NCI-H1436 treated with DMSO at 0.1 percent for 48 hours (cell line): ENCODE measurements around the gene COLEC12.

Source experiments
- DNase-seq: peaks from one replicate; lab custom pipeline; 2025; lab: John Stamatoyannopoulos, UW

COLEC12 gene

DNA sequence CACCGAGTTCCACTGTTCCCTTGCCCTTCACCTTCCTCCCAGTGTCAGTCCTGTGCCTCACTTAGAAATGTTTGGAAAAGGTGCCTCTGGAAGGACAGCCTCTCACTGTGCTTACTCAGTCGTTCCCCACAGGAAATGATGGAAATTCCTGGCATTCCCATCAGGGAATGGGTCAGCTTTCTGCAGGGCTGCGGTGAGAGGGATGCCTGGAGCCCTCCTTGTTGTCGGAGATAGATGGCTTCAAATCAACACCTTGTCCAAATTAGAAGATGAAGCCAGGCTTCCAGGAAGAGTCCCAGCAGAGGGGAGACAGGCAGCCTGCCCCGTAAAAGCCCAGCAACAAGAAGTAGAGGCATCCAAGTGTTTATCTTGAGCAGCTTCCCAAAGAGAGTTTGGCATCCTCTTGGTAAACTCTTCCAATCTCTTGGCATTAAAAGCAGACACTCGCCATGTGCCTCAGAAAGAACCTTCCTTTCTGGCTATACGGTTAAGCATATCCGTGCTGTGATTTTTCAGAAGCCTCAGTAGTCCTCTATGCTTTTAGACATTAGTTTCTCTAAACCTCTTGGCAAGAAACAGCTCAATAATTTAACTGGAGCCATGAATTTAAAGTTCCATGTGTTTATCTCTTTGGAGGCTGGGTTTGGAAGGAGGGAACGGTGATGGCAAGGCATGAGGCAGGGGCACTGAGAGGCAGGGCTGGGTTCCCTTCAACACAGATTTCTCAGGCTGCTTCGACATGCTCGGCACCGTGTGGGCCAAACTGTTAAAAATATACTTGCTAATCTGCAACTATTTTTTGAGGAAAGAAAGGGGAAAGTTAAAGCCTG is 25.1 kb downstream of the COLEC12 start:
- no peak for DNase-seq

DNA sequence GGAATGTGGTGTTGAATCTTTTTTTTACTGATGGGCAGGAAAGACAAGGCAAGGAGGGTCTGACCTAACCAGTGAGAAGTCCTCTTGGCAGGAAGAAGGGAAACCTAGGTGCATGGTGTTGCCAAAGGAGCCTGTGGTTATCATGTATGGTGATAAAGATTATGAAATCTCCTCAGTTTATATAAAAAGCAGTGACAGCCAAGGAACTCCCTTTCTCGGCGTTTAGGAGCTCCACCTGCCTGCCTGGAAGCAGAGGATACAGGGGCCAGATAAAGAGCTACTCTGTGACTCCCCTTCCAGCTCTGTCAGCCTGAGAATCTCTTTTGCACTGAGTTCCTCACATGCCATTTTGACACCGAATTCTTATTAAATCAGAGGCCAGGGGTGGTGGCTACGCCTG is 26.1 kb downstream of the COLEC12 start:
- DNase-seq: no peak

DNA sequence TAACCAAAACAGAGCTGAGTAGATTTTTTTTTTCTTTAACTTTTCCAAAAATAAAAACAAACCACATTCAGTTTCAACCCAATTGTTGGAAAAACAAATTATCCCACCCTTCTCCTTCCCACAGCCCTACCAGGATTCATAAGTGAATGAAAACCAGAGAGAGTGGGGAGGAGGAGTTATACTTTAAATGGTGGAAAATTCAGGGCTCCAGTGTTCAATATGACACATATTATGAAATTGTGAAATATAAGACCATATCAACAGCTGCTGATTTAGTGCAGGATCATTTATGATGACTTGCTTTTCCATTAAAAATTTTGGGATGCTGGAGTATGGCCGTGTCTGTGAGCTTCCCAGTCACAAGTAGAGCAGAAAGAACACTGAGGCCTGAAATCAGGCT is 26.7 kb downstream of the COLEC12 start:
- no peak for DNase-seq

DNA sequence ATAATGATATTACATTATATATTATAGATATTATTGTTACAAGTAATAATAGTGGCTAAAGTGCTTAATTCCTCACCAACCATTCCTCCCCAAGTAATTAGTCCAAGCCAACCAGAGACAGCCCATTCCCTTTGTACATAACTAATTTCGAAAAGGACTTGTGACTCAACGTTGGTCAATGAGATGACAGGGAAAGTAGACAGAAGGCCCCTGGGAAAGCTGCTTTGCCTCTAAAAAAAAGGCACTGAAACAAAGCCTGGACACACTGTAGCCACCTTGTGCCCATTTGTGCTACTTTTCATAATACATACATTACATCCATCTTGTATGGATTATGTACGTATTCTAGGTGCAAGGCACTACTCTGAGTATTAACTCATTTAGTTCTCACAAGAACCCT is 28.8 kb downstream of the COLEC12 start:
- no peak for DNase-seq

DNA sequence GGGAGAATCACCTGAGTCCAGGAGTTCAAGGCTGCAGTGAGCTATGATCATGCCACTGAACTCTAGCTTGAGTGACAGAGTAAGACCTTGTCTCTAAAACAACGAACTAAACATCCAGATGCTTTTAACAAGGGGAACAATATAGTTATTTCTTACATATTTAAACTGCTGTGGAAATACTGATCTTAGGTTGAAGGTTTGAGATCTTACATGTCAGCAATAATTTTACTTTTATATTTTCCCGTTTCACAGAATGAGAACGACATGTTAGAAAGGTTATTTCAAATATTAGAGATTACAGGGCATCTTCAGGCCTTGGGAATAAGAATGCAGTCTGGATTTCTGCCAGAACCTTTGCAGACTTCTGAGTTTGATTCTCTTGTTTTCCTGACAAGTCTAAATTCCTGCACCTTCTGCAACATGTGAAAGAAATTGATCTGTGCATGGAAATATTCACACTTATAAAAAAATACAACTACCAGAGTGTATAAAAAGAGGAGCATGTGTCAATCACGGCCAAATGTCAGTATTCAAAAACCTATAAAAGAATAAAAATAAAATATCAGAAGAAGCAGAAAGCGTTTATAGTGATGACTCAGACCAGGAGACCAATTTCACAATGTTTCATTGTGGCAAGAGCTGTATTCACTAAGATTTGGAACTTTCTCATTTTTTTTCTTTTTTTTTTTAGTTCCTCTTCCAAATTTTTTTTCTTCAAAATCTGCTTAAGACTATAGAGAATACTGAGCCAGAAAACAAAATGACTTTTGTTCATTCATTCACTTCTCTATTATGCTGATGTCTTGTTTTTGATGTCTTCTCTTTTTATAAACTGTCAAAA is 29.6 kb downstream of the COLEC12 start:
- no peak for DNase-seq

DNA sequence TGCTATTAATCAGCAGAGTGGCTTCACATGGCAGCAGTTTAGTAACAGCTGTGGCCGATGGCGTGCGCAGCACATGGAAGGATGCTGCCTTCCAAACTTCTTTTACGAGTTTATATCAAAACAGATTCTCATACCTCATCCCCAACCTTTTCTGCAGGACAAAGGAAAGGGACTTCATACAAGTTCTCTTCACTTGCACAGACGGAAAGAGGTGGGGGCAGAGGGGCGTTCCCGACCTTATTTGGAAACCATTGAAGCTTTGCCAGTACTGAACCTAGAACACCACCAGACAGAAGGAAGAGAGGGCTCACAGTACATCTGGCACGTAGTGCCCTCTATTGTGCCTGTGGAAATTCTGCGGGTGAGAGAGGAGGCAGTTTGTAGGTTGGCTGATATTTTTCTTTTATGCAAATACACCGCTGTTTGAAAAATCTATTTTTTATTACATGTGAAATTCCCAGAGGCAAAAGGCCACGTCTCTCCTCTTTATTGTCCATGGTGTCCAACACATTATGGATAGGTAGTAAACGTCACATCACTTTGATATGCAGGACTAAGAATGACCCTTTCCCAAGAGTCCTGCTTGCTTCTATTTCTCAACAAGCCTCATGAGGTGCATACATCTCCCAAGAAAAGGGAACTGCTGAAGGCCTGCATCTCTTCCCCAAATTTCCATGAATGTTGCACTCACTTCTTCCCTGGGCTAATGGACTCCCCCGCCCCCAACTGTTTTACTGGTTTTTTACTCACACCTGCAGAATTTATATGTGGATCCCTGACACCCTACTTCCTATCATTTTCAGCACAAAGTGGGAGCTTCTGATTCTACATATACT is 31.3 kb downstream of the COLEC12 start:
- DNase-seq: no peak

DNA sequence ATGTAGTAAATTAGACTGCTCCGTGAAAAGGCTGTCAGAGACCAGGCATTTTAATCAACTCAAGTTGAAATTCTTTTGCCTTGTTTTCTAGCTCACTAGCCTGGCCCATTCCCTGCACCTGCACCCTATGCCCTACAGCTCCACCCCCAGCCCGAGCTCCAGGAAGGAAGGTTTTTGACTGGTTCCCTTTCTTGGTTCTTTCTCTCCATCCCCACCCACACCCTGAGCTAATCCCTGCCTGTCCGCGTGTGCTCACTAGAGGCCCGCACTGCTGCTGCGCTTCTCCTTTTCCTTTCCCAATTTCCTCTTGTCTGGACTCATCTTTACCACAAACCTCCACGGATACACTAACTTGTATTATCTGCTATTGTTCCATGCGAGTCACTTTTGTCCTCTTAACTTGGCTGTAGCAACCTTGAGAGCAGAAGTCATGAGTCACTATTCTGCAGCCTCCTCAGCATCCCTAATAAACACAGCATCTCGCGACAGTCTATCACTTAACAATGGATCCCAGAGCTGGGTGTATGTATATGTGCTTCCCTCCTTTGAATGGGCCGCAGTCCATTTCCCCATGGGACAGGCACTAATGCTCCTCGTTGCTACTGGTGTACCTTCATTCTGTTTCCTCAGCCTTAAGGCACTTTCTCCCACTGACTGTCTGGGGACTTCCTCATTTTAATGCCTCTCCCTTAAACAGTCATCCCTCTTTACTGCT is 36.5 kb downstream of the COLEC12 start:
- no peak for DNase-seq

DNA sequence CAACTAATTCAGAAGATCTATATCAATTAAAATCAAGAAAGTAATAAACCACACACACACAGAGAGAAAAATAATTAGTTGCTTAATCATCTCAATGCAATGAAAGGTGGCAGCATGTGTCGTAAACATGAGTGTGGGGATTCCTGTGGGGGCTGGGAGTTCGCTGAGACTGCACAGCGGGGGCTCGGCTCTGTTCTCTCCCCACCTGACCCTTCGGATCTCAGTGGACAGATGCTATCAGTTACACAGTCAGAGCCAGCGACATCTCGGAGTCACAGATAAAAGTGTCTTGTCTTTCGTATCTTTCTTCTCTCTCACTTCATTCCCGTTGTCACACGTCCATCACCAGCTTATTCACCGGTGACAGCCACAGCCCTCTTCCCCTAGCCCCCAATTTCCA is 37.1 kb downstream of the COLEC12 start:
- no peak for DNase-seq

DNA sequence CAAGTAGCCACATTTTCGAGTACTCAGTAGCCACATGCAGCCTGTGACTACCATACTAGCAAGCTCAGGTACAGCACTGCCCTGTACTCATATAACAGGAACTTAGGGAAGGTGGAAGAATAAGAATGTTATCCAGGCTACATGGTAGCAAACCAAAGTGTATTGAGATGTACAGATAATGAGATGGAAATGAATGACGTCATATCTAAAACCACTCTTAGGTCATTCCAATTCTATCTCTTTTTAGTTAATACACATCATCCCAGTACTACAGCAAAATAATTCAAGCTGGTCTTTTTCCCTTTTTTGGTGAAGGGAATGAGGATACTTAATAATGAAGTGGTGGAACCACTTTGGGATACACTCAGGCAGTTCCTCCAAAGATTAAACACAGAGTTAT is 38.7 kb downstream of the COLEC12 start:
- no peak for DNase-seq

DNA sequence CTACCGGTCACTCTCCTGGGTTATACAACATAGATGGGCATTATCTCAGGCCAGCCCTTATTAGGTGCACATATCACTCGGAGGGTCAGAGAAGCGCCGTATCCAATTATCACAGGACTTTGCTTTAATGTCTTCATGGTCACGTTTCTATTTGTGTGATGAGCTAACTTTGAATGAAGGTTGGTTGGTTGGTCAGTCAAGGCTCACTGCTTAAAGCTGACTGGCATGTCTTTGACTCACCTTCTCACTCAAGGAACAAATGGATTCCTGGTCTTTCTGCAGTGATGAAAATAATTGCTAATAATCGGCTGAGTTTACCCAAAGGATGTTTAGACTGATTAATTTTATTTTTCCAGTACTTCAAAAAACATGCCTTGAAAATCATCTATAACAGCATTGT is 39.7 kb downstream of the COLEC12 start:
- no peak for DNase-seq

DNA sequence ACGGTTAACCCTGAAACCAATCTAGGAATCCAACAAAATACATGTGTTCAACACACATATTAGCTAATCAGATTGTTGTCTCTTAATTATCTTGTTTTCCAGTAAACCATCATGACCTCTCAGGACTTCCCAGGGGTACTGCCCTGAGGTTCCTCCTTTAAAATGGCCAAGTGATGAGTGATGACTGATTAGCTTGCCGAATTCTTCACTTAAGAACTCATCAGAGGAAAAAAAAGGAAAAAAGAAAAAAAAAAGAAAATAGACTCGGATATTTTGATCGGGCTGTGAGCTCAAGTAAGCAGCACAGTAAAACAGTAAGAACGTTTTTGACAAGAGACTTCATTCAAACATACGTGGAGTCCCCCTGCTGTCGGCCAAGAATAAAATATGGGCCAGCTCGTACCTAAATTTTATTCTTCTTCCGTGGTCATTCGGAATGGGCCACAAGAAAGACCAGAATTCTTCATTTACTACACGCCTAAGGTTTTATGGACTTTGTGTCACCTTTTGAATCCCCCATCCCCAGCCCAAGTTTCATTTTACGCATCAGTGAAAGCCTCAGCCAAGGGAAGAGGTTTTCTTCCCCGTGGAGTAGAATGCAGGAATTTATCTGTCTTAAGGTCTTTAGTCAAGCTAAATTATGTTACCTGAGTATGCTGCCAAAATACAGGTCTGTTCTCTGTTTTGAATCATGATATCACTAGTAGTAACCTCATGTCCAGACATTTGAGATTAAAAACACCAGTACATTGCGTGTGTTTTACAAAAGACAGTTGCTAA is 40.5 kb downstream of the COLEC12 start:
- DNase-seq: no peak

DNA sequence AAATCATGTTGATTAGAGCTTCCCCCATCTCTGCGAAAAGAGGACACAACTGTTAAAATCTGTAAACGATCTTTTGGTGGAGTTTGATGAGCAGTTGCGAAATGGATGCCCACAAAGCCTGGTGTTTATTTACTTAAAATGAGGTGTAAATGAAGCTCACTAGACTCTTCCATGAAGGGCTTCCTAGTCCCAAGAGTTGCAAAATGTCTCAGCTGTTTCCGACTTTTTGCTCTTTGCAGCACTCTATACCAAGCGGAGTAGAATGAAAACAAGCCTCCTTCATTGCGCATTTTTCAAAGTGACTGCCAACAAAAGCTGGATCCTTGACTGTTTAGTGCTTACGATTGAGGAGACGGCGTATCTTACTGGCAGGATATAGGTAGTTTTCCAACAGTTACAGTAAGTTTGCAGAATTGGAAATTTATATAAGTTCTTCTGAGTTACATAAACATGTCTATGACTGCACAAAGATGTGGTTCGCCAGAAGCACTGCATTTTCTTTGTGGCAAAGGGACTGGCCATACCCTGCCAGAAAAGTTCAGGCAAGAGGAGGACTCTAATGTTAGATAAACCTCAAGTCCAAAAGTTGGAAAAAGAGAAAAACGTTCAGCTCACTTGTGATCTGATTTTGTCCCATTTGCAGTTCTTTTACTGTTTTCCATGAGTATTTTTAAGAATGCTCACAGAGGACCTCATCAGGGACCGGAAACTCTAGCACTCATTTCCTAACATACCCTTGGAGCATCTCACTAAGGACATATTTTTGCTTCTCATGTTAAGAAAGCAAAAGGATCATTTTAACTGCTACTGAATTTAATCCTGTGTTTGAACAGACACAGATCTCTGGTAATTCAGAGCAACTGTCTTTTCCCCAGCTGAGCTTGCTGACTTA is 42.7 kb downstream of the COLEC12 start:
- DNase-seq: no peak

DNA sequence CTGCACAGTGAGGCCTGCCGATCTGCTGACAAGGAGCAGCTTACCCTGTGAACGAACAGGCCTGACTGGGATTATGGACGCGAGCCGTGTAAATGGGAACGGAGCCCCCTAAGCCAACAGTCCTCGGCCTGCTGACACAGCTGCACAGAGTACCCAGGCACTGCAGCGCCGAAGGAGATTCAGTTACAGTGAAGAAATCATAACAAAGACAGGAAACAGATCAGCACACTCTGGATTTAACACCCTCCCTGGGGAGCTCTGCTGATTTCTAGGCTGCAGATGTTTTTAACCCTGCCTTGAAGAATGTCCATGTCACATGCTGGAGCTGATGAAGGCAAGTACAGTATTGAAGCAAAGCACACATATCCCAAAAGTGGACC is 43.4 kb downstream of the COLEC12 start:
- DNase-seq: no peak

DNA sequence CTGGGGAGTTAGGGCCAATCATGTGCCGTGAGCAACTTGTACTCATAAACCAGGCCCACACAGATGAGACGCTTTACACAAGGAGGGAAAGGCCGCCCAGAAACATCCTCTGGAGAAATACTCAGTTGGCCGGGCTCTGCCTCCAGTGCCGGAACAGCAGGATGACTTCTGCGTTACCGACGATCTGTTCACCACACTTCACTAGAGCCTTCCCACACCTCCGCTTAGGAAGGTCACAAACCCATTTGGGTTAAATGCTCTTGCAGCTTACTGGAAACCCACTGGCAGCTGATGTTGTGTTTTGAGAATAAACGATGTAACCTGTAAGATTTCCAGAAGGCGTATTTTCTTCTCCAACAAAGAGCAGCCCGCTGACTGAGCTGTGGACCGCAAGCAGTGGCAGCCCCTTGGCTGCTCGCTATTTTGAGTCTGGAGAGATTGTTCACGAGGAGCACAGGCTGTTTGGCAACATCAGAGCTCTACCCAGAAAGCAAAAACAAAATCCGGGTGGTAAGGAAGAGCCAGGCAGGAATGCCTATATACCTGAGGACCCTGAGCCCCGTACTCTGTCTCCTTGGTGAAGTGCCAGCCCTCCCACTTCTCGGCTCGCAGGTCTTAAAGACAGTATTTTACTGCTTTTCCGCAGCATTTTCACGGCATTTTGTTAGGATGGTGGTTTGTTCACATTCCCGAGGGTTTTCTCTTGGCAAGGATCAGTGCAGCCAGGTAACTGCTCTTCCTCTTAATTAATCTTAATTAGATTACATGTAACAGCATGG is 44.0 kb downstream of the COLEC12 start:
- DNase-seq: no peak

DNA sequence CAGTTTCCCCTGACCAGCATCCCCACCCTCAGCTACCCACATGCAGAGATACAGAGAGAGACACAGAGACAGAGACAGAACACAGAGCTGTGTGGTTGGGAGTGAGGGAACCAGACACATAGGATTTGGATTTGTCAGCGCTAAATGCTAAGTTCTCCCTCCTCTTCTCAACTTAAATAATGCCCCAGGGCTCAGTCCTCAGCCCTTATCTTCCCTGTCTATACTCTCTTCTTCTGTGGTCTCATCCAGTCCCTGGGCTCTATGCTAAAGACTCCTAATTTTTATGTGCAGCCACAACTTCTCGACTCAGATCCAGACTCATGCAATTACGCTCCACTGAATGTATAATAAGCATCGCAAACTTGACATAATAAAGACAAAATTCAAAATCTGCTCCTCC is 47.1 kb downstream of the COLEC12 start:
- DNase-seq: no peak

DNA sequence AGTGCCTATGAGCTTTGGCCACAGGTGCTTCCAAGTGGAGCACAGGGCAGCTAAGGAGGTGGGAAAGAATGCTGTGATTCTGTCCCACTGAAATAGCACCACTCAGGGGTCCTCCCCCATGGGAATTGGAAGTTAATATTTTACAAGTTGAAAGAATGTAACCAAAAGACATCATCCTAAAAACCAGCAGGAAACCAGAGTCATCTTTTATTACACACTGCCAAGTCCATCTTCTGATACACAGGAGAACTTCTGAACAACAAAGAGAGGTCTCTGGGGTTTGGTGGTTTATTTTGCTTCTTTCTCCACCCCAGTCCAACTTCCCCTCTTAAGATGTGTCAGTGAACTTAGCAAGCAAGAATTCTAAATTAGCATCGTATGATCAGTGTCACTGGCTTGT is 47.7 kb downstream of the COLEC12 start:
- no peak for DNase-seq

DNA sequence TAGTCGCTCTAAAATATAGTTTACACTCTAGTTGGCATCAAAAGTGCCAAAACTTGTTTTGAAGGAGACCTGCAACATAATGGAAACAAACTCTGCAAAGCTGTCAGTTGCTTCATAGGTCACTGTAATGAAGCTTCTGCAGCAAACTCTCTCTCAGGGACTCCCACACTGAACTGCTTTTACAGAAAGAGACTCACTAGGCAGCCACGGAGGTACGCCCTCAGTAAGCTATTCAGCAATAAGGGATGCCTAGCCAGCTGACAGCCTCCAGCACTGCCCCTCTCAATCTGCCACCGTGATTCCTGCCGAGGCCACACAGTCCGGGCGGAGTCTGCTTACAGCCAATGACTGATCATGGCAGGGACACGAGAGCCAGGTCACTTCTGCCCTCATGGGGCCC is 51.1 kb downstream of the COLEC12 start:
- DNase-seq: no peak

DNA sequence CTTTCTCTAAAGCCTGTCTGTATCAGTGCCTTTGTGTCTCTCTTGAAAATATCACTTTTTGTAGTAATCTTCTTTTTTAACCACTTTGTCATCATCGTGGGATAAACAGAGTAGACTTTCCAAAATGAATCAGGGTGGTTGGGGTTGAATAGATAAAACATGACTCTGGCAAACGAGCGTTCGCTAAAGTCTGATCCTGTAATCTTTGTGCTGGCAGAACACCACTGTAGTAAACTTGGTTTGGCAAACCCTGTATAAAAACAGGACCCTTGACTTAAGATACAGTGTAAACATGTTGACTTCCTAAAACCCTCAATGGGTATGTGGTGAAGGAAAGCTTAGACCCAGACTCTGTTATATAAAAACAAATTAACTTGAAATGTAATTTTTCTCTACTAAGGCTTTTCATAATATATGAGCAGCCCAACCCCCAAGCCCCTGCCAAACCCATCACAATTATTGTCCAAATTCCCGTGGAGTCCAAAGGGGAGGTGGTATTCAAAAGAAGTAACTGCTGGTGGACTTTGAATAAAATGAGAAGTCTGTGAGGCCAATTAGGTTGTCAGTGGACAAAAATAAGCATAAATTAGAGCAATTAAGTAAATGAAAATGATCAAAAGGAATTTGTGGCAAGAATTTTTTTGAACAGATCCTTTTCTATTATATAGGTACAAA is 52.2 kb downstream of the COLEC12 start:
- DNase-seq: no peak
